Ishikawa (cell line): ENCODE measurements around the gene POLR2B.

Source experiments
- CEBPB ChIP-seq: IDR thresholded peaks from 2 replicates; pipeline ENCODE4 v1.6.1; 2012
- CREB1 ChIP-seq: IDR thresholded peaks from 2 replicates; pipeline ENCODE4 v1.6.1; 2012; ENCODE audit warnings: low read depth
- EGR1 ChIP-seq: IDR thresholded peaks from 2 replicates; pipeline ENCODE4 v1.6.1; 2012
- EP300 ChIP-seq: IDR thresholded peaks from 2 replicates; pipeline ENCODE4 v1.6.1; 2012; ENCODE audit warnings: borderline replicate concordance
- FOXM1 ChIP-seq: IDR thresholded peaks from 2 replicates; pipeline ENCODE4 v1.6.1; 2012; ENCODE audit warnings: low read depth, borderline replicate concordance
- NFIC ChIP-seq: IDR thresholded peaks from 2 replicates; pipeline ENCODE4 v1.6.1; 2012
- RAD21 ChIP-seq: IDR thresholded peaks from 2 replicates; pipeline ENCODE4 v1.6.1; 2012; ENCODE audit warnings: low read depth
- TAF1 ChIP-seq: IDR thresholded peaks from 2 replicates; pipeline ENCODE4 v1.6.1; 2012; ENCODE audit warnings: low read depth, mild to moderate bottlenecking
- TCF12 ChIP-seq: IDR thresholded peaks from 2 replicates; pipeline ENCODE4 v1.6.1; 2012; ENCODE audit warnings: low read depth
- TEAD4 ChIP-seq: IDR thresholded peaks from 2 replicates; pipeline ENCODE4 v1.6.1; 2012
- YY1 ChIP-seq: IDR thresholded peaks from 2 replicates; pipeline ENCODE4 v1.6.1; 2012; ENCODE audit warnings: low read depth
- ZBTB7A ChIP-seq: IDR thresholded peaks from 2 replicates; pipeline ENCODE4 v1.6.1; 2012; ENCODE audit warnings: low read depth
- TF ChIP-seq, protein P1 (sequence below): IDR thresholded peaks from 2 replicates; pipeline ENCODE4 v1.6.1; 2012; ENCODE audit warnings: low read depth, mild to moderate bottlenecking
- TF ChIP-seq, protein P2 (sequence below): IDR thresholded peaks from 2 replicates; pipeline ENCODE4 v1.6.1; 2012
- TF ChIP-seq, protein P3 (sequence below): IDR thresholded peaks from 2 replicates; pipeline ENCODE4 v1.6.1; 2012

POLR2B gene

DNA sequence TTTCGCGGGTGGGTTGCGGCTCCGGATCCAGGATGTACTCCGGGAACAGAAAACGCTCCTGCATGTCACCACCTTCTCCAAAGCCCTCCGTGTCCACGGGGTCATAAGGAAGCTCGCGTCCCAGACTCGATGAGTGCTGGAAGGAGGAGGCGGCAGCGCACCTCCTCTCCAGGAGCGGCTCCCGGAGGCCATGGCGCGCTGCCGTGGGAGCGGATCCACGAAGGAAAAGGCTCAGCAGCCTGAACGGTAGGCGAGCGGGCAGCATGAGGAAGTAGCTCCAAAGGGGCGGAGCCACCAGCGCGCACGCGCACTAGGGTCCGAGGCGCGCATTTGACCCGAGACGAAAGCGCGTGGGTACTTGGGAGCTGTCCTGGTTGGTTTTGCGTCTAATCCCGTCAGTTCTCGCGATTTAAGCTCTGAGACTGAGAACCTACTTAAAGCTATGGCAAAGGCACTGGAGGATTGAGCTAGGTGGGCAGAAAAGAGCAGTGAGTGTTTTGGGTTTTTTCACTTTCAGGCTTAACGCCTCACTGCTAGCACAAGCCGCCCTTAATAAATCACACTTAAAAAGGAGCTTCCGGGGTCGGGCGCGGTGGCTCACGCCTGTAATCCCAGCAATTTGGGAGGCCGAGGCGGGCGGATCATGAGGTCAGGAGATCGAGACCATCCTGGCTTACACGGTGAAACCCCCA, 1.2 kb upstream of the POLR2B start, which contains the start of gene NOA1:
NOA1 (minus strand) TSS at position 286 of the 692 bp plus-strand sequence; CDS start at position 265, 21 bp downstream.
- TF ChIP-seq CREB1 (peak; percentile 49; the same call in 1 of the 2 replicates), TAF1 (peak; percentile 80; the same call in 1 of the 2 replicates), FOXM1 (no peak; the same call in 1 of the 2 replicates), EP300 (no peak), EGR1 (no peak), TEAD4 (no peak), ZBTB7A (no peak), RAD21 (no peak), CEBPB (no peak), TCF12 (no peak), YY1 (peak; percentile 61; the same call in 1 of the 2 replicates), NFIC (no peak)
- TF ChIP-seq, protein P1, sequence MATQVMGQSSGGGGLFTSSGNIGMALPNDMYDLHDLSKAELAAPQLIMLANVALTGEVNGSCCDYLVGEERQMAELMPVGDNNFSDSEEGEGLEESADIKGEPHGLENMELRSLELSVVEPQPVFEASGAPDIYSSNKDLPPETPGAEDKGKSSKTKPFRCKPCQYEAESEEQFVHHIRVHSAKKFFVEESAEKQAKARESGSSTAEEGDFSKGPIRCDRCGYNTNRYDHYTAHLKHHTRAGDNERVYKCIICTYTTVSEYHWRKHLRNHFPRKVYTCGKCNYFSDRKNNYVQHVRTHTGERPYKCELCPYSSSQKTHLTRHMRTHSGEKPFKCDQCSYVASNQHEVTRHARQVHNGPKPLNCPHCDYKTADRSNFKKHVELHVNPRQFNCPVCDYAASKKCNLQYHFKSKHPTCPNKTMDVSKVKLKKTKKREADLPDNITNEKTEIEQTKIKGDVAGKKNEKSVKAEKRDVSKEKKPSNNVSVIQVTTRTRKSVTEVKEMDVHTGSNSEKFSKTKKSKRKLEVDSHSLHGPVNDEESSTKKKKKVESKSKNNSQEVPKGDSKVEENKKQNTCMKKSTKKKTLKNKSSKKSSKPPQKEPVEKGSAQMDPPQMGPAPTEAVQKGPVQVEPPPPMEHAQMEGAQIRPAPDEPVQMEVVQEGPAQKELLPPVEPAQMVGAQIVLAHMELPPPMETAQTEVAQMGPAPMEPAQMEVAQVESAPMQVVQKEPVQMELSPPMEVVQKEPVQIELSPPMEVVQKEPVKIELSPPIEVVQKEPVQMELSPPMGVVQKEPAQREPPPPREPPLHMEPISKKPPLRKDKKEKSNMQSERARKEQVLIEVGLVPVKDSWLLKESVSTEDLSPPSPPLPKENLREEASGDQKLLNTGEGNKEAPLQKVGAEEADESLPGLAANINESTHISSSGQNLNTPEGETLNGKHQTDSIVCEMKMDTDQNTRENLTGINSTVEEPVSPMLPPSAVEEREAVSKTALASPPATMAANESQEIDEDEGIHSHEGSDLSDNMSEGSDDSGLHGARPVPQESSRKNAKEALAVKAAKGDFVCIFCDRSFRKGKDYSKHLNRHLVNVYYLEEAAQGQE, result no peak
- TF ChIP-seq, protein P2, sequence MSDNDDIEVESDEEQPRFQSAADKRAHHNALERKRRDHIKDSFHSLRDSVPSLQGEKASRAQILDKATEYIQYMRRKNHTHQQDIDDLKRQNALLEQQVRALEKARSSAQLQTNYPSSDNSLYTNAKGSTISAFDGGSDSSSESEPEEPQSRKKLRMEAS, result peak; percentile 76
- TF ChIP-seq, protein P3, sequence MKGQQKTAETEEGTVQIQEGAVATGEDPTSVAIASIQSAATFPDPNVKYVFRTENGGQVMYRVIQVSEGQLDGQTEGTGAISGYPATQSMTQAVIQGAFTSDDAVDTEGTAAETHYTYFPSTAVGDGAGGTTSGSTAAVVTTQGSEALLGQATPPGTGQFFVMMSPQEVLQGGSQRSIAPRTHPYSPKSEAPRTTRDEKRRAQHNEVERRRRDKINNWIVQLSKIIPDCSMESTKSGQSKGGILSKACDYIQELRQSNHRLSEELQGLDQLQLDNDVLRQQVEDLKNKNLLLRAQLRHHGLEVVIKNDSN, result 0 out of 2 replicates have a peak, but pooled peaks have one; percentile 19

DNA sequence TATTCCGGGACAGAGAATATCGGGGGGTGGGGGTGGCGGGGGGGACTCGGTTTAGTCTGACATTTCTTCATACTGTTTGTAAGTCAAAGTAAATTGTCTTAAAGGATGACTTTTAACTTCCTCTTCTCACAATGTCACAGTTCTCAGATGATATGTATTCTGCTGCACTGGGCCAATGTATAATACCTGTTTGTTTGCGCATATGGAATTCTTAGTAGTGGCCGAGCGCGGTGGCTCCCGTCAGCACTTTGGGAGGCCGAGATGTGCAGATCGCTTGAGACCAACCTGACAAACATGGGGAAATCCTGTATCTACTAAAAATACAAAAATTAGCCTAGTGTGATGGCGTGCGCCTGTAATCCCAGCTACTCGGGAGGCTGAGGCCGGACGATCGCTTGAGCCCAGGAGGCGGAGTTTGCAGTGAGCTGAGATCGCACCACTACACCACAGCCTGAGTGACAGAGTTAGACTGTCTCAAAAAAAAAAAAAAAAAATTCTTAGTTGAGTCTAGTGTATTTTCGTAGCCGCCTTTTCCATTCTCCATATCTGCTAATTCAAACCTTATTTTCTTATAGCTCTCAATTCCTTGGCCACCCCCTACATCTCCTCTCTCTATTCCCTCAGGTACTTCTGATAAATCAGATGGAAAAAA, 851 bp downstream of the POLR2B start:
- TF ChIP-seq CEBPB (no peak), TAF1 (no peak), TEAD4 (no peak), EP300 (no peak), YY1 (no peak), RAD21 (no peak), ZBTB7A (no peak), TCF12 (no peak), CREB1 (no peak), FOXM1 (no peak)
- TF ChIP-seq, protein P2, result no peak
- TF ChIP-seq, protein P3, result no peak
- TF ChIP-seq, protein P1, result no peak

DNA sequence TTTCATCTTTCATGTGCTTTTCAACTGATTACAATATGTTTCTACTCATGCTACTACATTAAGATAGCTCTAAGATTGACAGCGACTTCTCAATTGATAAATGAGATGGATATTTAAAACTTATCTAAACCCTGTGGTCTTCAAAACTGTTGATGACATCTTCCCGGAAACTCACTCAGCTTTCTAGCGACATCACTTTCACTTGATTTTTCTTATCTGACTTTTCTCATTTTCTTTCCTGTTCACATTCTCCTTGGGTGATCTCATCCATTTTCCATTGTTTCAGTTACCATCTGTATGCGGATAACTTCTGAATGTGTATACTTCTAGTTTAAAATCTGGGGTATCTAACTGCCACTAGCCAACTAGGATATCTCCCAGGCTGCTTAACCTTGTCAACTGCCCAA, 3.1 kb downstream of the POLR2B start:
- TF ChIP-seq, protein P3, result no peak
- no peak for TF ChIP-seq YY1
- TF ChIP-seq CEBPB, result no peak

DNA sequence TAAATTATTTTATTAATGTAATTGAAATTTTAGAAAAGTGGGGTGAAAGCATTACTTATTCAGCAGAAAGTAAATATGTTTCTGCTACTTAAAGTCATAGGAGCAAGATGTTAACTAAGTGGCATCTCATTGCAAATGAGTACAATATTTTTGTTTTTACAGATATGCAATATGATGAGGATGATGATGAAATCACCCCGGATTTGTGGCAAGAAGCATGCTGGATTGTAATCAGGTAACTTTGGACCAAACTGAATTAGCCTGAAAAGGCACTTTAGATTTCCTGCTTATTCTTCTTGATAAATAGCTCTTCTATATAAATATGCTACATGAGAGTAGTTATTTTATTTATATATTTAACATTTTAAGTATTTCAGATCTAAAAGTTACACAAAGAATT, 7.5 kb downstream of the POLR2B start:
- TF ChIP-seq TEAD4 (no peak), NFIC (no peak), EP300 (no peak), EGR1 (no peak), TAF1 (no peak), ZBTB7A (no peak)
- TF ChIP-seq, protein P2, result no peak
- TF ChIP-seq, protein P3, result no peak
- TF ChIP-seq, protein P1, result no peak
